ENCODE results near the gene DDX21. TPM values are rescaled to one million over a fixed set of nuclear protein-coding genes. Genes with fewer than 3 reads are reported as not detected.

DDX21 gene
- total RNA-seq: 73.2 and 88.6 TPM in 2 replicates

DNA sequence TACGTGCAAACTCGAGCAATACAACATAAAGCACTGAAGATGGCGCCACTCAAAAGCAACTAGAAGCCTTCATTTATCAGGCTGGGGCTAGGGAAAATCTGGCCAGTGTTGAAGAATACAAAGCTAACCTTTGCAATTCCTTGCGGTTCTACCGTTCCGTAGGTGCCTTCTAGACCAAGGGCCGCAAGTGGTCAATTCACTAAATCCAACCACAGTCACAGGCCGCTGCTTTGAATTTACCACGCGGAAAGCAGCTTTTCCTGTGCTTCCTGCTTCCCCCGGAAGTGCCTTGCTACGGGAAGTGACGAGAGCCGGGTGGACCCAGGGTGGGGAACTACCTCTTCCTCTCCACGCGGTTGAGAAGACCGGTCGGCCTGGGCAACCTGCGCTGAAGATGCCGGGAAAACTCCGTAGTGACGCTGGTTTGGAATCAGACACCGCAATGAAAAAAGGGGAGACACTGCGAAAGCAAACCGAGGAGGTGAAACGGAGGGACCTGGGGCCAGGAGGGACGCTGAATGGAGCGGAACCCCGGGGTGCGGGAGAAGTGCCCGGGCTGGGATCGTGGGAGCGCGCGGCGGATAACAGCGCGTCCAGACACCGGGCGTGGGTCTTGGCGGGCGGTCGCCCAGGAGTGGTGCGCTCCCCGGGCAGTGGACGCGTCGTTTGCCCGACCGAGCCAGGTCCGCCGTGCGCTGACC is at the start of gene DDX21:
Gene DDX21, plus strand, starts transcription at position 339 of the 701 bp plus-strand sequence. Its CDS starts 56 bp downstream, at position 395.

DNA sequence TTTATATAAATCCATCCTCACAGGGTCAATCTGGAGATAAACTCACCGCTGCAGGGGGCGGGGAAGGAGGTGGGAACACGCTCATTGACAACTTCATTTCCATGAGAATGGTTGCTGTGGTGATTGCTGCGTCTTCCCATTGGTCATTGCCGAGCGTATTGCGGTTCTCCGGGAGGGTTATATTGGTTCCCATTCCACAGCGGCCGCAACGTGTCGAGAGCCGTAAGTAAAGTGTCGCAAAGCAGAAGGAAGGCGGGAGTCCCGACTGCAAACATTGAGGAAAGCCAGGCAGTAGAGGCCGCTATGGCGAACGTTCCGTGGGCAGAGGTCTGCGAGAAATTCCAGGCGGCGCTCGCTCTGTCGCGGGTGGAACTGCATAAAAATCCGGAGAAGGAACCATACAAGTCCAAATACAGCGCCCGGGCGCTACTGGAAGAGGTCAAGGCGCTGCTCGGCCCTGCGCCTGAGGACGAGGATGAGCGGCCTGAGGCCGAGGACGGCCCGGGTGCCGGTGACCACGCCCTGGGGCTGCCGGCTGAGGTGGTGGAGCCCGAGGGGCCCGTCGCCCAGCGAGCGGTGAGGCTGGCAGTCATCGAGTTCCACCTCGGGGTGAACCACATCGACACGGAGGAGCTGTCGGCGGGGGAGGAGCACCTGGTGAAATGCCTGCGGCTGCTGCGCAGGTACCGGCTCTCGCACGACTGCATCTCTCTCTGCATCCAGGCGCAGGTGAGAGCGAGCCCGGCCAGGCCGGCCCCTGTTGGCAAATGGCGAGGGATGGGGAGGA is 32.8 kb downstream of the DDX21 start, which contains the start of gene KIFBP:
Gene KIFBP, plus strand, starts transcription at position 274 of the 787 bp plus-strand sequence. Its CDS starts 30 bp downstream, at position 304.

Other genes starting within 250 kb of the DDX21 start
- gene CCAR1, start 234.9 kb upstream of the DDX21 start, total RNA-seq: 24.2 and 33.9 TPM in 2 replicates
- 0.14 and 0.42 TPM in 2 replicates for gene STOX1, start 128.6 kb upstream of the DDX21 start, total RNA-seq
- 28.4 and 33.2 TPM in 2 replicates for gene DDX50, start 54.9 kb upstream of the DDX21 start, total RNA-seq
- gene KIFBP, start 32.6 kb downstream of the DDX21 start, total RNA-seq: 29.4 and 33.9 TPM in 2 replicates
- gene SRGN, start 131.9 kb downstream of the DDX21 start, total RNA-seq: 1.2 and 1.6 TPM in 2 replicates
- gene VPS26A, start 168.0 kb downstream of the DDX21 start, total RNA-seq: 13.7 and 27.2 TPM in 2 replicates
- 15.8 and 25.6 TPM in 2 replicates for gene SUPV3L1, start 224.1 kb downstream of the DDX21 start, total RNA-seq

Measured in airway epithelial cell (primary cell).